ENCODE measurements around the gene VASH2. TPM values are rescaled to one million over a fixed set of nuclear protein-coding genes. Genes with fewer than 3 reads are reported as not detected.
"Not testable (repeated sequence)": the region's sequence is repeated elsewhere in the genome, so short reads cannot be mapped to it uniquely, and the experiment has no call there.

The VASH2 gene
- total RNA-seq, 1 donor from 2014 or later: 0.07 TPM

GRCh38 chr1:212908971-212909370 is 41.4 kb upstream of the VASH2 start:
- TF ChIP-seq, protein P1, sequence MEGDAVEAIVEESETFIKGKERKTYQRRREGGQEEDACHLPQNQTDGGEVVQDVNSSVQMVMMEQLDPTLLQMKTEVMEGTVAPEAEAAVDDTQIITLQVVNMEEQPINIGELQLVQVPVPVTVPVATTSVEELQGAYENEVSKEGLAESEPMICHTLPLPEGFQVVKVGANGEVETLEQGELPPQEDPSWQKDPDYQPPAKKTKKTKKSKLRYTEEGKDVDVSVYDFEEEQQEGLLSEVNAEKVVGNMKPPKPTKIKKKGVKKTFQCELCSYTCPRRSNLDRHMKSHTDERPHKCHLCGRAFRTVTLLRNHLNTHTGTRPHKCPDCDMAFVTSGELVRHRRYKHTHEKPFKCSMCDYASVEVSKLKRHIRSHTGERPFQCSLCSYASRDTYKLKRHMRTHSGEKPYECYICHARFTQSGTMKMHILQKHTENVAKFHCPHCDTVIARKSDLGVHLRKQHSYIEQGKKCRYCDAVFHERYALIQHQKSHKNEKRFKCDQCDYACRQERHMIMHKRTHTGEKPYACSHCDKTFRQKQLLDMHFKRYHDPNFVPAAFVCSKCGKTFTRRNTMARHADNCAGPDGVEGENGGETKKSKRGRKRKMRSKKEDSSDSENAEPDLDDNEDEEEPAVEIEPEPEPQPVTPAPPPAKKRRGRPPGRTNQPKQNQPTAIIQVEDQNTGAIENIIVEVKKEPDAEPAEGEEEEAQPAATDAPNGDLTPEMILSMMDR (IDR thresholded peaks at IDR 0.05): no peak
- peaks cover 7% of the 10 kb centered on the region for H3K9me3 Mint-ChIP-seq
- DNase-seq (no peak), ATAC-seq (ENCODE audit: low read depth) (no peak)
- H3K27me3 Mint-ChIP-seq: no peaks in the 10 kb centered on the region
- ChIA-PET CTCF (no interaction called here), POLR2A (no interaction called here)
- H3K27ac Mint-ChIP-seq: no peak overlapping the region
- H3K36me3 Mint-ChIP-seq (ENCODE audit: low read depth): no peaks in the 10 kb centered on the region
- intact Hi-C loops (cut with micrococcal nuclease): no loop called here
- no peak overlapping the region for H3K4me3 Mint-ChIP-seq
- H3K4me1 Mint-ChIP-seq: no peaks in the 10 kb centered on the region

- Mint-ChIP-seq H3K27ac (no peak overlapping the region), H3K36me3 (ENCODE audit: low read depth) (no peaks in the 10 kb centered on the region), H3K9me3 (peaks cover 4% of the 10 kb centered on the region), H3K4me3 (no peak overlapping the region), H3K27me3 (no peaks in the 10 kb centered on the region), H3K4me1 (no peaks in the 10 kb centered on the region)
- CTCF ChIA-PET: no interaction called here
- TF ChIP-seq, protein P1 (IDR thresholded peaks at IDR 0.05): no peak
- POLR2A ChIA-PET: no interaction called here
- intact Hi-C loops (cut with micrococcal nuclease): no loop called here
- no peak for DNase-seq
- no peak for ATAC-seq (ENCODE audit: low read depth)
These were observed 40.7 kb upstream of the VASH2 start for GRCh38 chr1:212909652-212910063.

GRCh38 chr1:212910213-212910612 is 40.1 kb upstream of the VASH2 start:
- H3K9me3 Mint-ChIP-seq; H3K36me3 Mint-ChIP-seq (ENCODE audit: low read depth); intact Hi-C loops (cut with micrococcal nuclease); H3K4me3 Mint-ChIP-seq; POLR2A ChIA-PET; CTCF ChIA-PET; H3K27ac Mint-ChIP-seq; DNase-seq; ATAC-seq (ENCODE audit: low read depth); H3K27me3 Mint-ChIP-seq; H3K4me1 Mint-ChIP-seq: not testable (repeated sequence)

DNA sequence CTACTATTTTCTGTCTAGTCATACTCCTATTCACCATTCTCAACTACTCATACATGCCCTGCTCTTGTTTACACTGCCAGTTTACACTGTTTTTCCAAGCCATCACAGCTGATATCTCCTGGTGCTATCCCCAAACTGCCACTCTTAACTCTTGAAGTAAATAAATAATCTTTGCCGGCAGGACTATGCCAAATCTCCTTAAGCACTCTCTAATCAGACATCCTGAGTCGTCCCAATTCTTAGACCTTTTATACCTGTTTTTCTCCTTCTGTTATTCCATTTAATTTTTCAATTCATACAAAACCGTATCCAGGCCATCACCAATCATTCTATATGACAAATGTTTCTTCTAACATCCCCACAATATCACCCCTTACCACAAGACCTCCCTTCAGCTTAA is 36.7 kb upstream of the VASH2 start:
- H3K27ac Mint-ChIP-seq; H3K4me1 Mint-ChIP-seq; POLR2A ChIA-PET; H3K9me3 Mint-ChIP-seq; DNase-seq; intact Hi-C loops (cut with micrococcal nuclease); CTCF ChIA-PET; H3K36me3 Mint-ChIP-seq (ENCODE audit: low read depth); ATAC-seq (ENCODE audit: low read depth); H3K4me3 Mint-ChIP-seq: not testable (repeated sequence)
- H3K27me3 Mint-ChIP-seq: peaks cover 11% of the 10 kb centered on the region

- H3K36me3 Mint-ChIP-seq (ENCODE audit: low read depth); ATAC-seq (ENCODE audit: low read depth); DNase-seq; H3K4me3 Mint-ChIP-seq; H3K9me3 Mint-ChIP-seq; CTCF ChIA-PET; H3K27ac Mint-ChIP-seq; intact Hi-C loops (cut with micrococcal nuclease); H3K4me1 Mint-ChIP-seq; POLR2A ChIA-PET: not testable (repeated sequence)
- H3K27me3 Mint-ChIP-seq: peaks cover 13% of the 10 kb centered on the region
These were observed 36.2 kb upstream of the VASH2 start for GRCh38 chr1:212914110-212914509.

GRCh38 chr1:212914789-212915188 is 35.6 kb upstream of the VASH2 start:
- no peaks in the 10 kb centered on the region for H3K36me3 Mint-ChIP-seq (ENCODE audit: low read depth)
- DNase-seq (no peak), ATAC-seq (ENCODE audit: low read depth) (no peak)
- intact Hi-C loops (cut with micrococcal nuclease): no loop called here
- peaks cover 13% of the 10 kb centered on the region for H3K27me3 Mint-ChIP-seq
- H3K27ac Mint-ChIP-seq: no peak overlapping the region
- peaks cover 6% of the 10 kb centered on the region for H3K4me1 Mint-ChIP-seq
- TF ChIP-seq, protein P1 (IDR thresholded peaks at IDR 0.05): no peak
- CTCF ChIA-PET: no interaction called here
- H3K4me3 Mint-ChIP-seq: no peak overlapping the region
- POLR2A ChIA-PET: no interaction called here
- H3K9me3 Mint-ChIP-seq: no peaks in the 10 kb centered on the region
